ENCODE measurements around the gene CDO1.
"Not testable (repeated sequence)": the region's sequence is repeated elsewhere in the genome, so short reads cannot be mapped to it uniquely, and the experiment has no call there.

DNA sequence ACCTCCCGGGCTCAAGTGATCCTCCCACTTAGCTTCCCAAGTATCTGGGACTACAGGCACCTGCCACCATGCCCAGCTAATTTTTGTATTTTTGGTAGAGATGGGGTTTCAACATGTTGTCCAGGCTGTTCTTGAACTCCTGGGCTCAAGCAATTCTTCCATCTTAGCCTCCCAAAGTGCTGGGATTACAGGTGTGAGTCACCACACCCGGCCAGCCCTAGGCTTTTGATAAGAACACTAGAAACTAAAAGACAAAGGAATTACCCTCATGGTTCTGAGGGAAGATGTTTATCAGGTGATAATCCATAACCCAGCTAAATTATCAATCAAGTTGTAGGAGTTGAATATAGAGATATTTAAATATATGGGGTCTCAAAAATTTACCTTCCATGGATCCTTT, 8.4 kb downstream of the CDO1 start:
- TF ChIP-seq, protein P1, sequence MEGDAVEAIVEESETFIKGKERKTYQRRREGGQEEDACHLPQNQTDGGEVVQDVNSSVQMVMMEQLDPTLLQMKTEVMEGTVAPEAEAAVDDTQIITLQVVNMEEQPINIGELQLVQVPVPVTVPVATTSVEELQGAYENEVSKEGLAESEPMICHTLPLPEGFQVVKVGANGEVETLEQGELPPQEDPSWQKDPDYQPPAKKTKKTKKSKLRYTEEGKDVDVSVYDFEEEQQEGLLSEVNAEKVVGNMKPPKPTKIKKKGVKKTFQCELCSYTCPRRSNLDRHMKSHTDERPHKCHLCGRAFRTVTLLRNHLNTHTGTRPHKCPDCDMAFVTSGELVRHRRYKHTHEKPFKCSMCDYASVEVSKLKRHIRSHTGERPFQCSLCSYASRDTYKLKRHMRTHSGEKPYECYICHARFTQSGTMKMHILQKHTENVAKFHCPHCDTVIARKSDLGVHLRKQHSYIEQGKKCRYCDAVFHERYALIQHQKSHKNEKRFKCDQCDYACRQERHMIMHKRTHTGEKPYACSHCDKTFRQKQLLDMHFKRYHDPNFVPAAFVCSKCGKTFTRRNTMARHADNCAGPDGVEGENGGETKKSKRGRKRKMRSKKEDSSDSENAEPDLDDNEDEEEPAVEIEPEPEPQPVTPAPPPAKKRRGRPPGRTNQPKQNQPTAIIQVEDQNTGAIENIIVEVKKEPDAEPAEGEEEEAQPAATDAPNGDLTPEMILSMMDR (IDR thresholded peaks at IDR 0.05; ENCODE audit: low read length): not testable (repeated sequence)
- TF ChIP-seq EZH2 (IDR thresholded peaks at IDR 0.05; ENCODE audit: borderline replicate concordance, low read length): not testable (repeated sequence)
